Loucy (cell line): ENCODE results near the gene ADAMTS13.
A peak's percentile ranks its signal among the peaks of the same experiment; 100 is the strongest.

Experiments used
- CTCF ChIP-seq: fragments of 200-600 bp; sonication (generic); conservative IDR thresholded peaks from 2 replicates; pipeline ENCODE4 v1.5.1; 2014; ENCODE audit warnings: mild to moderate bottlenecking, antibody characterized with exemption, low read length
- EZH2phosphoT487 ChIP-seq: fragments of 200-600 bp; IDR thresholded peaks from 2 replicates; pipeline ENCODE4 v1.6.1; 2018; ENCODE audit warnings: antibody characterized with exemption, mild to moderate bottlenecking, moderate library complexity, borderline replicate concordance

DNA sequence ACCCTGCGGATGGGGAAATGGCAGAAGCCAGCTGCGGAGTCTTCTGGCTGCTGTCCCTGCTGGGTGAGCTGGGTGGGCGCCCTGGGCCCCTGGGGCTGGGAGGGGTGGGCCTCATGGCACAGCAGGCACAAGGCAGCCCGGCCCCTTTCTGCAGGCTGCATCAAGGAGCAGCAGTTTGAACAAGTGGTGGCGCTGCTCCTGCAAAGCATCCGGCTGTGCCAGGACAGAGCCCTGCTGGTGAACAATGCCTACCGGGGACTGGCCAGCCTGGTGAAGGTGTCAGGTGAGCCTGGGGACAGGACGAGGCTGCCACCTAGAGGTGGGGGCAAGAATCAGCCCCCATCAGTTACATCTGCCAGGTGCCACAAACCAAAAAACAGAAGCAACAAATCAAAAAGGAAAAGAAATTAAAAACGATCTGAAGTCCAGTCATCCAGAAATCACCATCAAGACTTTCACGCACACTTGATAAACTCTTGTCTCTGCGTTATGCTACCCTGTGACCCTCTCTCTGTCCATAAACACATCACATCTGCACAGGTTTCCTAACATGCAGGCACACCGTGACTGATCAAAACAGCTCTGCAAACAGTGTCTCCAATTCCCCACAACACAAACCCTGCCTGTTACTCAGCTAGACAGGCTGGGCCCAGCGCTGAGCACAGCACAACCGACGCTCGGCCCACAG is 18.3 kb upstream of the ADAMTS13 start:
- TF ChIP-seq CTCF: peak; percentile 74
- TF ChIP-seq EZH2phosphoT487: no peak
